HTR-8/SVneo (cell line): Measurements from ENCODE around the gene OSBPL5.
"Not testable (repeated sequence)": the region's sequence is repeated elsewhere in the genome, so short reads cannot be mapped to it uniquely, and the experiment has no call there.

Experiments
- DNase-seq: peaks from one replicate; pipeline ENCODE4 v3.0.0; 2011; ENCODE audit warnings: low spot score, mixed read lengths; ENCODE audit not compliant: insufficient read length
- FAIRE-seq: peaks from 2 replicates; lab custom pipeline; 2011; peaks lifted over from hg19 to GRCh38; lab: Jason Lieb, UNC

The OSBPL5 gene

DNA sequence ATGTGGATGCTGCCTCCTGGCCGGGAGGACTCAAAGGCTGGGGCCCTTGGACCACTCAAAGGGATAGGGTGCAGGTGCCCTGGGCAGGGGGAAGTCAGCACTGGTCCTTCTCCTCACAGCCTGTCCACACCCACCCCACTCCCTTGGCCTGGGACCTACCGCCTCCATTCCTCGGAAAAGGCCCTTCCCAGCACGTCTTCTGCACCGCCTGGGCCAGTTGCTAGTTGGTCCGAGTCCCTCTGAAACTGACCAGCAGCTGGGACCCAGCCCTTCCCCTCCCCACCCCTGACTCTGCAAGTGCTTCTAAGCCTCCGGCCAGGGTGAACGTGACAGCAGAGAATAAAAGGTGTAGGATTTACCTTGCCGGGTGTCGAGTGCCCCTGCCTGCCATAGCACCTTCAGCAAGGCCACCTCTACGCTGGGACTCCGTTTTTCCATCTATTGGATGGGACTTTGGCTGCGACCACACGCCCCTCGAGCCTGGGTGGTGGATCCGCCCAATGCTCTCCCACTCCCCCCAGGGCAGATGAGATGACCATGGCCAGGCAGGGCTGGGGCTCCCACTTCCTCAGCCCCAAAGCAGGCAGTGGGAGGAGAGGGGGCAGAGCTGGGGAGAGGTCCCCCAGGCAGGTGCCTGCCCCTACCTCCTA is 37.3 kb downstream of the OSBPL5 start:
- no peak for FAIRE-seq
- no peak for DNase-seq

- no peak for FAIRE-seq
- no peak for DNase-seq
Measured at GRCh38 chr11:3126901-3127691, 38.0 kb downstream of the OSBPL5 start.

DNA sequence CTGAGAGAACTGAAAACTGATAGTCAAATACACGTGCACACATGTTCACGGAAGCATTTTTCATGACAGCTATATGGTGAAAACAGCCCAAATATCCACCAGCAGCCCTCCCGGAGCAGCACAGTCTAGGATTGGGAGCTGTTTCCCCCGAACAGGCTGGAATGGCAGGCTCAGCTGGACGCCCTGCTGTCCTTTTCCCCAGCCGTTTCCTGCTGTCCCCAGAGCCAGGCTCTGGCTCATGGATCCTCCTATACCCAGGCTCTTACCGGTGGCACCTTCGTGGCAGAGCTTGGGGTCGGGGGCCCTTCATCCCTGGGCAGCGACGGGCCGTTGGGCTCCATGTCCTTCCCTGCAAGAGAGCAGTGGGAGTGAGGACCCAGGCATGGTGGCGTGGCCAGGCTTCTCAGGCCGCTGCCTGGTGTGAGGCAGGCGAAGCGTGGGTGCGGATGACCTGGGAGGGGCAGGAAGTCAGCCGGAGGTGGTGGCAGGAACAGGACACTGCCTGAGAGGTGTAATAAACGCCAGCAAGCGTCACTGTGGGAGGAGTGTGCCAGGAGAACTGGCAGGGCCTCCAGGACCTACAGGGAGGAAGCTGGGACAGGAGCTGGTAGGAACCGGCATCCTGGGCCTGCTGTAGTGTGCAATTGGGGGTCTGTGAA is 38.8 kb downstream of the OSBPL5 start:
- DNase-seq (no peak), FAIRE-seq (no peak)

- DNase-seq (no peak), FAIRE-seq (no peak)
Measured at GRCh38 chr11:3124821-3125220, 40.3 kb downstream of the OSBPL5 start.

- FAIRE-seq (peak; percentile 87), DNase-seq (peak; percentile 79)
Measured at GRCh38 chr11:3123761-3124733, 41.1 kb downstream of the OSBPL5 start.

- no peak for DNase-seq
- FAIRE-seq, result no peak
Measured at GRCh38 chr11:3123305-3123704, 41.8 kb downstream of the OSBPL5 start.

GRCh38 chr11:3122775-3123201 is 42.3 kb downstream of the OSBPL5 start:
- DNase-seq, result no peak
- FAIRE-seq, result no peak

GRCh38 chr11:3121931-3122774 is 43.0 kb downstream of the OSBPL5 start:
- FAIRE-seq, result no peak

DNA sequence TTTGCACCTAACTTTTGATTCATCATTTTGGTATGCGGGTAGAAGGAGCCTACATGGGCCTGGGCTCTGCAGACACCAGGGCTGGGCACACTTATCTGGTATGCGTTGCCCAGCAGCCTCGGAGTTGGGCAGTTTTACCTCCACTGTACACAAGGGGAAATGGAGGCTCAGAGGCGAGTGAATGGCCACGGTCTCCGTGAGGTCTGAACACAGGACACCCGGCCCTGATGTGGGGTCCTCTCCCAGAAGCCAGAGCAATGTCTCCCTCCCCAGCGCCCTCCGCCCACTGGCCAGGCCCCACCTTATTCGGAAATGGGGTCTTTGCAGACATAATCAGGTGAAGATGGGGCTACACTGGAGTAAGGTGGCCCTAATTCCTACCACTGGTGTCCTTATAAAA is 43.7 kb downstream of the OSBPL5 start:
- DNase-seq (no peak), FAIRE-seq (no peak)

More at GRCh38 chr11:3121931-3122774, 43.0 kb downstream of the OSBPL5 start:
- DNase-seq, result no peak

- no peak for DNase-seq
- no peak for FAIRE-seq
Measured at GRCh38 chr11:3120071-3120792, 44.9 kb downstream of the OSBPL5 start.

GRCh38 chr11:3119141-3119821 is 45.8 kb downstream of the OSBPL5 start:
- FAIRE-seq (no peak), DNase-seq (no peak)

GRCh38 chr11:3115321-3115720 is 49.8 kb downstream of the OSBPL5 start:
- DNase-seq (no peak), FAIRE-seq (no peak)

GRCh38 chr11:3113661-3114060 is 51.4 kb downstream of the OSBPL5 start:
- FAIRE-seq, DNase-seq: not testable (repeated sequence)

- FAIRE-seq (no peak), DNase-seq (no peak)
Measured at GRCh38 chr11:3111919-3112690, 53.0 kb downstream of the OSBPL5 start.

DNA sequence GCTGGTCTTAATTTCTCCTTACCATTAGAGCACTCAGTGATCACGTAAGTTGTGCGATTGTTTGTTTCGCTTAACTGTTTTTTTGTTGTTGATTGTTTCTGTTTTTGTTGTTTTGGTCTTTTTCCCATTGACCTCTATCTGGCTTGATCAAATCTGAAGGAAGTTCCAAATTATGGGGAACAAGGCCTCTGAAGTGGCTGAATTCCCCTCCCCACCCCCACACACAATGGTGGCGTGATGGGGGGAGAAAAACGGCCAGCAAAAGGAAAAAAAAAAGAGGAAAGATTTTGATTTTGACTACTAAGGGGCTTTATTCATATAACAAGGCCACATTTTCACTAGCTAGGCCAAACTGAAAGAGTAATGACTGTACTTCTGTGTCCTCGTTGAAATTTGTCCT is 53.6 kb downstream of the OSBPL5 start:
- no peak for DNase-seq
- FAIRE-seq, result no peak

DNA sequence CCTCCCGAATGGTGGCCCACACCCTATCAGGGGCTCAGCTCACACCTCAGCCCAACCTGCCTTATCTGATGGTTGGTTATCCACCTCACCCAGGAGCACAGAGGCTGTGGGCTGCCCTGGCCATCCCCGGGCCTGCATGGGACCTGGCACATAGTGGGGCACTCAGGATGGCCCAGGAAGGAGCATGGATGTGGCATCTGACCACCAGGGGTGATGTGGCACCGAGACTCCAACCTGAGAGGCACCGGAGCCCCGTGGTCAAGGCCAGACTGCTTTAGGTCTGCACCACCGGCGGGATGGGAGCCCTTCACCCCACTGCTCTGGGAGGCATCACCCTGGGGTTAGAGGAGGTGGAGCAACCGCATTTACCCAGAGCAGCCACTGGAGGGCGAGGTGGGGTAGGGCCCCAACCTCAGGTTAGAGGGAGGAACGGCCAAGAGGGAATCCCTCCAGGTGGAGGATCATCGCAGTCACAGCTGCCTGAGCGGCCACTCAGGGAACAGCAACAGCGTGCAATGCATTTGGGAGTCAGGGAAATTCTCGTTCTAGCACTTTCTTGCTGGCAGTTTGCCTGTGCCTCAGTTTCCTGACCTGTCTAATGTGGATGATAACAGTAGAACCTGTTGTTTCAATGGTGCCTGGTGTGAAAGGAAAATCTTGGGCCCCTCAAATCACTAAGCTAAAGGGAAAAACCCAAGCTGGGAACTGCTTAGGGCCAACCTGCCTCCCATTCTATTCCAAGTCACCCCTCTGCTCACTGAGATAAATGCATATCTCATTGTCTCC is 55.0 kb downstream of the OSBPL5 start:
- FAIRE-seq (peak; percentile 4), DNase-seq (peak; percentile 51)
